ENCODE data around the gene RNF130.

The RNF130 gene

GRCh38 chr5:180071531-180072255, at the start of gene RNF130:
Gene RNF130 (minus strand): TSS chr5:180071759. CDS start chr5:180071702, 57 bp downstream.
- DNase-seq: peak; percentile 81

GRCh38 chr5:180120237-180121101, 48.9 kb upstream of the RNF130 start:
- no peak for DNase-seq

GRCh38 chr5:180119903-180120236, 48.3 kb upstream of the RNF130 start:
- DNase-seq: no peak

- DNase-seq: no peak
Measured at GRCh38 chr5:180119031-180119902, 47.7 kb upstream of the RNF130 start.

GRCh38 chr5:180118391-180118791, 46.8 kb upstream of the RNF130 start:
- DNase-seq: no peak

- no peak for DNase-seq
Measured at GRCh38 chr5:180117000-180117725, 45.6 kb upstream of the RNF130 start.

GRCh38 chr5:180116077-180116999, 44.8 kb upstream of the RNF130 start:
- no peak for DNase-seq

GRCh38 chr5:180115326-180116076, 43.9 kb upstream of the RNF130 start:
- DNase-seq: no peak

- DNase-seq: no peak
Measured at GRCh38 chr5:180114304-180115003, 42.9 kb upstream of the RNF130 start.

- no peak for DNase-seq
Measured at GRCh38 chr5:180113660-180114303, 42.2 kb upstream of the RNF130 start.

GRCh38 chr5:180112181-180112861, 40.8 kb upstream of the RNF130 start:
- no peak for DNase-seq

- DNase-seq: no peak
Measured at GRCh38 chr5:180111273-180112002, 39.9 kb upstream of the RNF130 start.

GRCh38 chr5:180109920-180110319, 38.4 kb upstream of the RNF130 start:
- DNase-seq: no peak

GRCh38 chr5:180107005-180107404, 35.4 kb upstream of the RNF130 start:
- DNase-seq: no peak

GRCh38 chr5:180105827-180106312, 34.3 kb upstream of the RNF130 start:
- DNase-seq: no peak

- DNase-seq: no peak
Measured at GRCh38 chr5:180104168-180104530, 32.6 kb upstream of the RNF130 start.

GRCh38 chr5:180103487-180104167, 32.1 kb upstream of the RNF130 start:
- DNase-seq: no peak

Data from amniotic stem cell (primary cell).